Thyroid gland (tissue), 4 donors: ENCODE results near the gene ANAPC1.
"Not testable (repeated sequence)": the region's sequence is repeated elsewhere in the genome, so short reads cannot be mapped to it uniquely, and the experiment has no call there.

Experiments
- CTCF ChIP-seq, 6 experiments: fragments of 200-600 bp in 3 of 6; fragments of 450-650 bp in 3 of 6; sonication (generic) in 3 of 6; IDR thresholded peaks; one replicate each; pipeline ENCODE4 v1.5.1; 2016 to 2019; ENCODE audit warnings: antibody characterized with exemption in 6 of 6, mild to moderate bottlenecking in 2 of 6, inconsistent platforms in 1 of 6, moderate library complexity in 1 of 6
- POLR2A ChIP-seq, 2 donors: fragments of 450-650 bp; IDR thresholded peaks; one replicate each; pipeline ENCODE4 v1.6.1; 2017; ENCODE audit warnings: antibody characterized with exemption in 2 of 2, mild to moderate bottlenecking in 2 of 2, moderate library complexity in 1 of 2

DNA sequence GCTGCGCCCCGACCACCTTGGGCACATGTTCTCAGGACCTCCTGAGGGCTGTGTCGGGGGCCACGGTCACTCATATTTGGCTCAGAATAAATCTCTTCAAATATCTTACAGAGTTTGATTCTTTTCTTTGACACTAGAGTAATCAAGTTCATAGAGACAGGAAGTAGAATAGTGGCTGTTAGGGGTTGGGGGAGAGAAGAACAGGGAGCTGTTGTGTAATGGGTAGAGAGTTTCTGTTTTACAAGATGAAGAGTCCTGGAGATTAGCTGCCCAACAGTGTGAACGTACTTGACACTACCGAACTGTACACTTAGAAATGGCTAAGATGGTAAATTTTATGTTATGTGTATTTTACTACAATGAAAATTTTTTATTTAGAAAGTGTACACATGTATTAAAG is 148.6 kb downstream of the ANAPC1 start:
- not testable (repeated sequence) for TF ChIP-seq CTCF, POLR2A (IDR thresholded peaks at IDR 0.05)
